OCI-LY1 (cell line): ENCODE data around the gene LIN28B.

Source experiments
- EZH2 ChIP-seq: fragments of 200-600 bp; sonication (generic), shearing (Covaris generic); IDR thresholded peaks from 2 replicates; pipeline ENCODE4 v1.8.0; 2017; ENCODE audit warnings: borderline replicate concordance, mixed run types, mild to moderate bottlenecking, antibody characterized with exemption, low read length, moderate library complexity, mixed read lengths
- TF ChIP-seq, protein P1 (sequence below): fragments of 200-600 bp; sonication (generic), shearing (Covaris generic); IDR thresholded peaks from 2 replicates; pipeline ENCODE4 v1.5.1; 2017; ENCODE audit warnings: mild to moderate bottlenecking, antibody characterized with exemption, low read length, moderate library complexity, mixed read lengths

GRCh38 chr6:105066836-105067235 is 109.9 kb downstream of the LIN28B start:
- TF ChIP-seq, protein P1, sequence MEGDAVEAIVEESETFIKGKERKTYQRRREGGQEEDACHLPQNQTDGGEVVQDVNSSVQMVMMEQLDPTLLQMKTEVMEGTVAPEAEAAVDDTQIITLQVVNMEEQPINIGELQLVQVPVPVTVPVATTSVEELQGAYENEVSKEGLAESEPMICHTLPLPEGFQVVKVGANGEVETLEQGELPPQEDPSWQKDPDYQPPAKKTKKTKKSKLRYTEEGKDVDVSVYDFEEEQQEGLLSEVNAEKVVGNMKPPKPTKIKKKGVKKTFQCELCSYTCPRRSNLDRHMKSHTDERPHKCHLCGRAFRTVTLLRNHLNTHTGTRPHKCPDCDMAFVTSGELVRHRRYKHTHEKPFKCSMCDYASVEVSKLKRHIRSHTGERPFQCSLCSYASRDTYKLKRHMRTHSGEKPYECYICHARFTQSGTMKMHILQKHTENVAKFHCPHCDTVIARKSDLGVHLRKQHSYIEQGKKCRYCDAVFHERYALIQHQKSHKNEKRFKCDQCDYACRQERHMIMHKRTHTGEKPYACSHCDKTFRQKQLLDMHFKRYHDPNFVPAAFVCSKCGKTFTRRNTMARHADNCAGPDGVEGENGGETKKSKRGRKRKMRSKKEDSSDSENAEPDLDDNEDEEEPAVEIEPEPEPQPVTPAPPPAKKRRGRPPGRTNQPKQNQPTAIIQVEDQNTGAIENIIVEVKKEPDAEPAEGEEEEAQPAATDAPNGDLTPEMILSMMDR, result no peak
- TF ChIP-seq EZH2, result no peak
